Epithelial cell of esophagus (primary cell): Measurements from ENCODE around the gene RNASE1.

Source experiments
- DNase-seq: peaks from one replicate; pipeline ENCODE4 v3.0.0; 2010; ENCODE audit warnings: low read depth
- H3K4me3 ChIP-seq: 2 replicates; pipeline ENCODE4 v1.5.1; 2011; ENCODE audit warnings: mild to moderate bottlenecking, low read length, control low read depth
- TF ChIP-seq, protein P1 (sequence below): IDR thresholded peaks from 2 replicates; pipeline ENCODE4 v1.5.1; 2011; ENCODE audit warnings: low read depth, mild to moderate bottlenecking, low read length, control low read depth, inconsistent platforms; ENCODE audit not compliant: insufficient read depth; ENCODE audit errors: missing control alignments

Gene RNASE1

DNA sequence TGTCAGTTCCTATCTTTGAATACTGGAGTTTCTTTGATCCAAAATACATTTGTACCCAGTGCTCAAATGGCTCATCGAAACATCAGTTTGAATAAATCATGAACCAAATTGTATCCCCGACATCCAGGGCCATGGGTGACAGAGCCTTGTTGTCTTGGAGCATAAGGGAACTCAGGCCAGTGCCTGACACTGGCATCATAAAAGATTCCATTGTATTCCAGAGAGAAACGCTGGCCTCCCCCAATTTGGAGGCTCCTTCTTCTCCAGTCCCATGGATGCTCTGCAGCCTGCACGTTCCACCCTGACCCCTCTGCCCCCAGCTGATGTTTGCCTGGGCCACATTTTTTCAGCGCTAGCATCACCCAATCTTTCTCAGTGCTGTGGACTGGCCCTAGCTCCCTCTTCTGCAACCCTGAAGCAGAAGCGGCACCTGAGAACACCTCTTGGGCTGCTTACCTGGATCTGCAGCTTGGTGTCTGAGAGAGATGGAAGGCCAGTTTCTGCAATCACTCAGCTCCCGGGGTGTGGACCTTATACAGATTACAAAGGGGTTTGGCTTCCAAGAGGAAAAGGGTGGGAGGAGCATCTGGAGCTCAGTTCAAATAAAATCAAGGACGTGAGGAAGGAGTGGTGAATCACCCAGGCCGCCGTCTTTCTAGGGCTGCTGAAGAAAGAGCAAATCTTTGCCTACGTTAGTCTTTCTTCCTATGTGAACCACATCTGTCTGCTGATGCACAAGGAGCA is at the start of gene RNASE1:
Gene RNASE1 (minus strand): TSS at position 504 of the 744 bp plus-strand sequence. CDS start 776 bp downstream, outside the sequence.
- DNase-seq, result peak; percentile 8

GRCh38 chr14:20848955-20849570 is 46.4 kb upstream of the RNASE1 start:
- no peak for DNase-seq
- H3K4me3 ChIP-seq, result no peak overlapping the region
- TF ChIP-seq, protein P1, sequence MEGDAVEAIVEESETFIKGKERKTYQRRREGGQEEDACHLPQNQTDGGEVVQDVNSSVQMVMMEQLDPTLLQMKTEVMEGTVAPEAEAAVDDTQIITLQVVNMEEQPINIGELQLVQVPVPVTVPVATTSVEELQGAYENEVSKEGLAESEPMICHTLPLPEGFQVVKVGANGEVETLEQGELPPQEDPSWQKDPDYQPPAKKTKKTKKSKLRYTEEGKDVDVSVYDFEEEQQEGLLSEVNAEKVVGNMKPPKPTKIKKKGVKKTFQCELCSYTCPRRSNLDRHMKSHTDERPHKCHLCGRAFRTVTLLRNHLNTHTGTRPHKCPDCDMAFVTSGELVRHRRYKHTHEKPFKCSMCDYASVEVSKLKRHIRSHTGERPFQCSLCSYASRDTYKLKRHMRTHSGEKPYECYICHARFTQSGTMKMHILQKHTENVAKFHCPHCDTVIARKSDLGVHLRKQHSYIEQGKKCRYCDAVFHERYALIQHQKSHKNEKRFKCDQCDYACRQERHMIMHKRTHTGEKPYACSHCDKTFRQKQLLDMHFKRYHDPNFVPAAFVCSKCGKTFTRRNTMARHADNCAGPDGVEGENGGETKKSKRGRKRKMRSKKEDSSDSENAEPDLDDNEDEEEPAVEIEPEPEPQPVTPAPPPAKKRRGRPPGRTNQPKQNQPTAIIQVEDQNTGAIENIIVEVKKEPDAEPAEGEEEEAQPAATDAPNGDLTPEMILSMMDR, result no peak

More for the DNA sequence above, at the start of gene RNASE1:
- no peak within 1 kb of the TSS for H3K4me3 ChIP-seq
- TF ChIP-seq, protein P1, result no peak

- DNase-seq, result peak; percentile 71
- TF ChIP-seq, protein P1, result no peak
- no peak overlapping the region for H3K4me3 ChIP-seq
These were observed 45.8 kb upstream of the RNASE1 start for GRCh38 chr14:20848316-20848954.

DNA sequence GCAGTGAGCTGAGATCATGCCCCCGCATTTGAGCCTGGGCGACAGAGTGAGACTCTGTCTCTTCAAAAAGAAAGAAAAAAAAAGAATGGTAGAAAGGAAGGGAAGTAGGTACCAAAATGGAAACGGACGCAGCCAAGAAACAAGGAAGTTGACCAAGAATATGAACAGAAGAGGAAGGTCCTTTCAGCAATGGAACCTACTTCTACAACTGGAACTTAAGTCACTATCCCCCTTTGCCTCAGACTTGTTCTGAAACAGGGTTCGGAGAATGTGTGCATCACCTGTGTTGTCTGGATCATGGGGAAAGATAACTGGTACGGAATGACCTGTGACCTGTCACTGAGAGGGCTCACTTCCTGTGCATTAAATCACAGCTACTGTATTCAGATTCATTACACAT is 43.9 kb upstream of the RNASE1 start:
- no peak for DNase-seq
- no peak overlapping the region for H3K4me3 ChIP-seq

GRCh38 chr14:20841096-20841495 is 38.5 kb upstream of the RNASE1 start:
- peak; percentile 55 for DNase-seq
- TF ChIP-seq, protein P1, result no peak
- no peak overlapping the region for H3K4me3 ChIP-seq

More for the DNA sequence above, 43.9 kb upstream of the RNASE1 start:
- TF ChIP-seq, protein P1, result no peak

DNA sequence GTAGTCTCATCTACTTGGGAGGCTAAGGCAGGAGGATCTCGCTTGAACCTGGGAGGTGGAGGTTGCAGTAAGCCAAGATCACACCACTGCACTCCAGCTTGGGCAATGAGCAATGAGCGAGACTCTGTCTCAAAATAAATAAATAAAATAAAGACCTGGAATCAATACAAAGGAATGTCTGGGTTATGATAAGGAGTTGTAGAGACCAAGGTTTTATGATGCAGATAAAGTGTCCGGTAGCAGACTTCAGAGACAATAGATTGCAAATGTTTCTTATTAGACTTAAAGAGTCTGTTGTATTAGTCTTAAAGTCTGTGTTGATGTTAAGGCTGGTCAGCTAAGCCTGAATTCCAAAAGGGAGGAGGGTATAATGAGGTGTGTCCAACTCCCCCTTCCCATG is 35.2 kb upstream of the RNASE1 start:
- no peak overlapping the region for H3K4me3 ChIP-seq
- TF ChIP-seq, protein P1, result no peak
- no peak for DNase-seq
